ENCODE results near the gene CCDC107.

CCDC107 gene

GRCh38 chr9:35689542-35690293 lies 31.6 kb downstream of the CCDC107 start, which contains the start of gene TPM2:
Gene TPM2 (minus strand): TSS chr9:35689925. CDS start chr9:35689817, 108 bp downstream.
- Histone ChIP-seq H3K9ac (ENCODE audit: low read depth in 1 of 2, low read length in 2 of 2) (peak within 1 kb of the TSS; percentile 64 to 77), H3K4me3 (ENCODE audit: low read length in 2 of 2) (peak within 1 kb of the TSS; percentile 67 to 77), H3K27me3 (ENCODE audit: control insufficient read depth in 2 of 2, insufficient read depth in 2 of 2, low read length in 2 of 2) (no peaks in the 10 kb centered on the region), H3K4me1 (ENCODE audit: control insufficient read depth in 2 of 2, insufficient read depth in 2 of 2, low read length in 2 of 2) (peaks cover 6 to 8% of the 10 kb centered on the region in 2 donors), H3K36me3 (ENCODE audit: control insufficient read depth in 2 of 2, insufficient read depth in 2 of 2, low read length in 2 of 2) (no peaks in the 10 kb centered on the region), H3K9me3 (ENCODE audit: control insufficient read depth in 2 of 2, low read length in 2 of 2) (no peaks in the 10 kb centered on the region), H3K27ac (ENCODE audit: low read depth in 2 of 2, low read length in 2 of 2) (peak within 1 kb of the TSS; percentile 82 to 86)

GRCh38 chr9:35690294-35690613 lies 32.2 kb downstream of the CCDC107 start:
- H3K36me3 ChIP-seq (ENCODE audit: control insufficient read depth in 2 of 2, insufficient read depth in 2 of 2, low read length in 2 of 2), result no peaks in the 10 kb centered on the region
- H3K4me3 ChIP-seq (ENCODE audit: low read length in 2 of 2), result peak overlapping the region; percentile 65 to 77
- H3K9ac ChIP-seq (ENCODE audit: low read depth in 1 of 2, low read length in 2 of 2), result peak overlapping the region; percentile 58 to 70
- peaks cover 6 to 8% of the 10 kb centered on the region in 2 donors for H3K4me1 ChIP-seq (ENCODE audit: control insufficient read depth in 2 of 2, insufficient read depth in 2 of 2, low read length in 2 of 2)
- no peaks in the 10 kb centered on the region for H3K9me3 ChIP-seq (ENCODE audit: control insufficient read depth in 2 of 2, low read length in 2 of 2)
- peak overlapping the region; percentile 82 to 86 for H3K27ac ChIP-seq (ENCODE audit: low read depth in 2 of 2, low read length in 2 of 2)
- H3K27me3 ChIP-seq (ENCODE audit: control insufficient read depth in 2 of 2, insufficient read depth in 2 of 2, low read length in 2 of 2), result no peaks in the 10 kb centered on the region

DNA sequence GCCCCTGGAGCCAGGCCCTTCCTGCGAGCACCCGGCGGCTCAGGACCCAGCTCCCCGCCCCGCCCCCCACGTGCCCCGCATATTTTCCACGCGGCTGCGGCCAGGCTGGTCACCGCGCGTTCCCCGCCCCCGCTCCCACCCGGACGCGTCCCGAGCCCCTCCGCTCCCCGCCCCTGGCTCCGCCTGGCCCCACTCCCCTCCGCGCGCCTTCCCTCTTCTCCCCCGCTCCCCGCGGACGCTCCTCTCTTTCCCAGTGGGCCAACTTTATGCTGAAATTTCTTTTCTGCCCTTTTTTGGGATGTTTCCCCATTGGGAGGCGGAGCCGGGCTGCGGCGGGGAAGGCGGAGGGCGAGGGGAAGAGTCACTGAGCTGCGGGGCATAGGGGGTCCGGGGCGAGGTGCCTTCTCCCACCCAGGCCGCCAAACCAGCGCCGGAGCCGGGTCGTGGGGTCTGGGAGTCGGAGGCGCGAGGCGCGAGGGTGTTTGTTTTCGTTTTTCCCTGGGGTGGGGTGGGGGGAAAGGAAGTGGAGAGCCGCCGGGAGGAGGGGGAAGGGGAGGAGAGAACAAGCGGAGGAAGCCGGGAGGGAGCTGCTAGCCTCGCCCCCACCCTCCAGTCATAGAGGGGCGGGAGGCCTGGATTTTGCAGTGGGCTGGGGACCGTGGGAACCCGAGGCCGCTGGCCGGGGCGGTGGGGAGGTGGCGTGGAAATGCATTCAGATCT lies 32.7 kb downstream of the CCDC107 start:
- Histone ChIP-seq H3K4me3 (ENCODE audit: low read length in 2 of 2) (peak overlapping the region; percentile 67 to 77), H3K36me3 (ENCODE audit: control insufficient read depth in 2 of 2, insufficient read depth in 2 of 2, low read length in 2 of 2) (no peaks in the 10 kb centered on the region), H3K27me3 (ENCODE audit: control insufficient read depth in 2 of 2, insufficient read depth in 2 of 2, low read length in 2 of 2) (no peaks in the 10 kb centered on the region), H3K4me1 (ENCODE audit: control insufficient read depth in 2 of 2, insufficient read depth in 2 of 2, low read length in 2 of 2) (peaks cover 6 to 9% of the 10 kb centered on the region in 2 donors), H3K9ac (ENCODE audit: low read depth in 1 of 2, low read length in 2 of 2) (peak overlapping the region; percentile 64 to 77), H3K27ac (ENCODE audit: low read depth in 2 of 2, low read length in 2 of 2) (peak overlapping the region; percentile 82 to 86), H3K9me3 (ENCODE audit: control insufficient read depth in 2 of 2, low read length in 2 of 2) (no peaks in the 10 kb centered on the region)

DNA sequence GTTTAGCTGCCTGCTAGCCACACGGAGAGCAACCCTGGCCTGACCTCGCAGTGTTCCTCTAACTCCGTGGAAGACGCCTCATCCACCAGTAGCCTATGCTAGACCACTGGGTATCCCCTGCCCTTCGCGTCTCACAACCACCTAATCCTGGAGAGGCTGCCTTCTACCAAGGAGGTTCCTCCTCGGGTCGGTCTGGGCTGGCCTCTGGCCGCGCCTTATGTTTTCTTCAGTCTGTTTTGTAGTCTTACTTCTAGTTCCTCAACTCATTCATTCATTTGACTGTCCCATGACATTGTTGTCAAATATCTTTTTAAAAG lies 33.2 kb downstream of the CCDC107 start:
- peak overlapping the region; percentile 82 to 86 for H3K27ac ChIP-seq (ENCODE audit: low read depth in 2 of 2, low read length in 2 of 2)
- peak overlapping the region; percentile 67 to 77 for H3K4me3 ChIP-seq (ENCODE audit: low read length in 2 of 2)
- H3K27me3 ChIP-seq (ENCODE audit: control insufficient read depth in 2 of 2, insufficient read depth in 2 of 2, low read length in 2 of 2), result no peaks in the 10 kb centered on the region
- H3K36me3 ChIP-seq (ENCODE audit: control insufficient read depth in 2 of 2, insufficient read depth in 2 of 2, low read length in 2 of 2), result no peaks in the 10 kb centered on the region
- H3K9ac ChIP-seq (ENCODE audit: low read depth in 1 of 2, low read length in 2 of 2), result peak overlapping the region; percentile 64 to 77
- peaks cover 6 to 12% of the 10 kb centered on the region in 2 donors for H3K4me1 ChIP-seq (ENCODE audit: control insufficient read depth in 2 of 2, insufficient read depth in 2 of 2, low read length in 2 of 2)
- no peaks in the 10 kb centered on the region for H3K9me3 ChIP-seq (ENCODE audit: control insufficient read depth in 2 of 2, low read length in 2 of 2)

DNA sequence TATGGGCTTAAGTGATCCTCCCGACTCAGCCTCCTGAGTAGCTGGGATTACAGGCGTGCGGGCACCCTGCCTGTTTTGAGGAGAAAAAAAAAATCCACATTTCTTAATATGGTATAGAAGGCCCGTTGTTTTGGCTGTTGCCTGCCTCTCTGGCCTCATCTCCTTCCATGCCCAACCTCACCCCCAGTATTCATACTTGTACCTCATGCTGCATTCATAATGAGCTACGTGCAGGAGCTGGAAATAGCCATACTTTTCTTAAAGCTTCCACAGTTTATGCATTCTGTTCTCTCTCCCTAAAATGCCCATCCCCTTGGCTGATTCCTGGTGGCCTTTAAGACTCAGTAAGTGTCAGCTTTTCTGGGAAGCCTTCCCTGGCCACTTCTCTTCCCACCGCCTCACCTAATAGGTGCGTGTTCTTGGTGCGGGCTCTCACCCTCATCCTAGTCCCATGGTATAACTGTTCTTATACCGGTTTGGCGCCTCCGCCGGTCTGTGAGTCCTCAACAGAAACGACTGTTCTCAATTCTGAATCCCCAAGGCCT lies 33.7 kb downstream of the CCDC107 start:
- H3K4me3 ChIP-seq (ENCODE audit: low read length in 2 of 2), result no peak overlapping the region
- no peaks in the 10 kb centered on the region for H3K27me3 ChIP-seq (ENCODE audit: control insufficient read depth in 2 of 2, insufficient read depth in 2 of 2, low read length in 2 of 2)
- H3K36me3 ChIP-seq (ENCODE audit: control insufficient read depth in 2 of 2, insufficient read depth in 2 of 2, low read length in 2 of 2), result peaks cover under 1 to 2% of the 10 kb centered on the region in 2 donors
- H3K9me3 ChIP-seq (ENCODE audit: control insufficient read depth in 2 of 2, low read length in 2 of 2), result no peaks in the 10 kb centered on the region
- H3K4me1 ChIP-seq (ENCODE audit: control insufficient read depth in 2 of 2, insufficient read depth in 2 of 2, low read length in 2 of 2), result peaks cover 6 to 12% of the 10 kb centered on the region in 2 donors
- peak overlapping the region; percentile 82 to 86 for H3K27ac ChIP-seq (ENCODE audit: low read depth in 2 of 2, low read length in 2 of 2)
- H3K9ac ChIP-seq (ENCODE audit: low read depth in 1 of 2, low read length in 2 of 2), result peak overlapping the region in 1 of 2 donors; percentile 77

DNA sequence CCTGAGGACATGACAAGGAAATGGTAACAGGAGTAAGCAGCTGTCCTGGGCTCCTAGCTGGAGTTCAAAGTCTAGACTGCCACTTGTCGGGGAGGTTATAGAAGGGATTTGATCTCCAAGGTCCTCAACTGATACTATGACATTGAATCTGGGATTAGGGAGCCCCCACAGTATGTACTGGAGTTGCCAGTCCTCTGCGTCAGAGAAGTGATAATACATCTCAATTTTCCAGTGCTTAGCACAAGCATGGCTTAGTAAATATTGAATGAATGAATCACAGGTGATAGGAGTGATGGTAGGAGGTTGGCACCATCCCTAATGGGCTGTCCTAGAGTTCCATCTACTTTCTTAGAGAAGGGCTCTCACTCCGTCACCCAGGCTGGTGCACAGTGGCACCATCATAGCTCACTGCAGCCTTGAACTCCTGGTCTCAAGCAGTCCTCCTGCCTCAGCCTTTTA lies 37.9 kb downstream of the CCDC107 start:
- Histone ChIP-seq H3K27ac (ENCODE audit: low read depth in 2 of 2, low read length in 2 of 2) (peak overlapping the region in 1 of 2 donors; percentile 2), H3K36me3 (ENCODE audit: control insufficient read depth in 2 of 2, insufficient read depth in 2 of 2, low read length in 2 of 2) (peaks cover 41% of the 10 kb centered on the region in 2 donors), H3K27me3 (ENCODE audit: control insufficient read depth in 2 of 2, insufficient read depth in 2 of 2, low read length in 2 of 2) (no peaks in the 10 kb centered on the region), H3K4me3 (ENCODE audit: low read length in 2 of 2) (no peak overlapping the region), H3K9me3 (ENCODE audit: control insufficient read depth in 2 of 2, low read length in 2 of 2) (no peaks in the 10 kb centered on the region), H3K9ac (ENCODE audit: low read depth in 1 of 2, low read length in 2 of 2) (no peak overlapping the region), H3K4me1 (ENCODE audit: control insufficient read depth in 2 of 2, insufficient read depth in 2 of 2, low read length in 2 of 2) (peaks cover 0 to 10% of the 10 kb centered on the region in 2 donors)

DNA sequence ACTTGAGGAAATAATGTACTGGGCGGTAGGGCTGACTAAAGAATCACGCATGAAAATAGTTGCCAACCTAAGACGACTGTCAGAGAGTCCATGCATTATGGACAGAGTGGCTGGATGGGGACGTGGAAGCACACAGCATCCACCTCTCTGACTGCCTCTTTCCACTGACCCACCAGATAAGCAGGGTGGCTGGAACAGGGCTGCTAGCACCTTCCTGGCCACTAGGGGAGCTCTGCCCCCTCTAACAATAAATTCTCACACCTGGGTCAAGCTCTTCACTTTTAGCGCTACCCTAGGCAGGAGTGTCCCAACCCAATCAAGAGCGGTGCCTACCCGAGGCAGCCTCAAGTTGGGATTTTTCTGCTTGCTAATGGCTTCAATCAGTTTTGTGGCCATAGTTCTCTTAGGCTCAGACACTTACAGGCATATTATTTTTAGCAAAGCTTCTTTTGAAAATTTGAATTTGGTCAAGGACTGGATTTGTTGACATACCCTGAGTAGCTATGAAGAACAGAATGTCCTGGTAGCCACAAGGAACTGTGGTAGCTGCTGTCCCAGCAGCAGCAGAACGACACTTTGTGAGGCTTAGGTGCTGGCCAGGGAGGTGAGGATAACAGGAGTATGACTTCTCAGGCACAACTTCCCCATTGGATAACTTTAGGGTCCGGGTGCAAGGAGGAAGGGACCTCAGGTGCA lies 38.6 kb downstream of the CCDC107 start:
- no peaks in the 10 kb centered on the region for H3K27me3 ChIP-seq (ENCODE audit: control insufficient read depth in 2 of 2, insufficient read depth in 2 of 2, low read length in 2 of 2)
- peaks cover 0 to 4% of the 10 kb centered on the region in 2 donors for H3K4me1 ChIP-seq (ENCODE audit: control insufficient read depth in 2 of 2, insufficient read depth in 2 of 2, low read length in 2 of 2)
- no peak overlapping the region for H3K4me3 ChIP-seq (ENCODE audit: low read length in 2 of 2)
- H3K36me3 ChIP-seq (ENCODE audit: control insufficient read depth in 2 of 2, insufficient read depth in 2 of 2, low read length in 2 of 2), result peaks cover 44 to 48% of the 10 kb centered on the region in 2 donors
- H3K9ac ChIP-seq (ENCODE audit: low read depth in 1 of 2, low read length in 2 of 2), result no peak overlapping the region
- H3K9me3 ChIP-seq (ENCODE audit: control insufficient read depth in 2 of 2, low read length in 2 of 2), result no peaks in the 10 kb centered on the region
- H3K27ac ChIP-seq (ENCODE audit: low read depth in 2 of 2, low read length in 2 of 2), result peak overlapping the region in 1 of 2 donors; percentile 2

- Histone ChIP-seq H3K4me1 (ENCODE audit: control insufficient read depth in 2 of 2, insufficient read depth in 2 of 2, low read length in 2 of 2) (peaks cover 0 to 4% of the 10 kb centered on the region in 2 donors), H3K27ac (ENCODE audit: low read depth in 2 of 2, low read length in 2 of 2) (no peak overlapping the region), H3K4me3 (ENCODE audit: low read length in 2 of 2) (no peak overlapping the region)
Measured at GRCh38 chr9:35697486-35697885, 39.4 kb downstream of the CCDC107 start.

DNA sequence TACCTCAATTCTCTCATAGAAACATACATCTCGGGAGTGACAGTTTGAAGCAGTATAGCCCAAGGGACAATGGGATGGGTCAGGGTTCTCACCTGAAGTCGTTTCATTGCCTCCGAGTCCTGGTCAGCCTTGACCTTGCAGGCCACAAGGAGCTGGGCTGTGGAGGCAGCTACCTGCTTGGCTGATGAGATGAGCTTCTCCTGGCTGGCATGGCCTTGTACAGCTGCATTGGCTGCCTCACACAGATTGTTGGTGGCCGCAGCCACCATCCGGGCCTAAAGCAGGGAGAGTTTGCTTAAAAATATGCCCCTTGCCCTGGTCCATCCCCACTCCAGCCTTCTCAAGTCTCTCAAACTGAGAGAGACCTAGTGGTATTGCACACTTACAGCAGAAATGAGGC lies 40.1 kb downstream of the CCDC107 start:
- no peak overlapping the region for H3K27ac ChIP-seq (ENCODE audit: low read depth in 2 of 2, low read length in 2 of 2)
- H3K4me3 ChIP-seq (ENCODE audit: low read length in 2 of 2), result no peak overlapping the region
- H3K36me3 ChIP-seq (ENCODE audit: control insufficient read depth in 2 of 2, insufficient read depth in 2 of 2, low read length in 2 of 2), result peaks cover 56 to 61% of the 10 kb centered on the region in 2 donors
- no peaks in the 10 kb centered on the region for H3K27me3 ChIP-seq (ENCODE audit: control insufficient read depth in 2 of 2, insufficient read depth in 2 of 2, low read length in 2 of 2)
- H3K4me1 ChIP-seq (ENCODE audit: control insufficient read depth in 2 of 2, insufficient read depth in 2 of 2, low read length in 2 of 2), result peaks cover 0 to 4% of the 10 kb centered on the region in 2 donors
- no peak overlapping the region for H3K9ac ChIP-seq (ENCODE audit: low read depth in 1 of 2, low read length in 2 of 2)
- H3K9me3 ChIP-seq (ENCODE audit: control insufficient read depth in 2 of 2, low read length in 2 of 2), result no peaks in the 10 kb centered on the region

More at GRCh38 chr9:35697486-35697885, 39.4 kb downstream of the CCDC107 start:
- H3K27me3 ChIP-seq (ENCODE audit: control insufficient read depth in 2 of 2, insufficient read depth in 2 of 2, low read length in 2 of 2), result no peaks in the 10 kb centered on the region
- no peaks in the 10 kb centered on the region for H3K9me3 ChIP-seq (ENCODE audit: control insufficient read depth in 2 of 2, low read length in 2 of 2)
- H3K9ac ChIP-seq (ENCODE audit: low read depth in 1 of 2, low read length in 2 of 2), result no peak overlapping the region
- peaks cover 49 to 55% of the 10 kb centered on the region in 2 donors for H3K36me3 ChIP-seq (ENCODE audit: control insufficient read depth in 2 of 2, insufficient read depth in 2 of 2, low read length in 2 of 2)
